Breast epithelium (tissue), 4 donors: ENCODE measurements around the gene SSC5D. TPM values are rescaled to one million over a fixed set of nuclear protein-coding genes. Genes with fewer than 3 reads are reported as not detected.

Source experiments
- DNase-seq, 2 donors: peaks; one replicate each; pipeline ENCODE4 v3.0.0-alpha.2; 2019; ENCODE audit warnings: low spot score in 2 of 2
- H3K27ac ChIP-seq, 2 donors: fragments of 200-600 bp; sonication (generic) in 1 of 2; one replicate each; pipeline ENCODE4 v1.5.1; 2016 to 2019; ENCODE audit warnings: mild to moderate bottlenecking in 1 of 2
- H3K27me3 ChIP-seq, 2 donors: fragments of 200-600 bp; sonication (generic) in 1 of 2; one replicate each; pipeline versions ENCODE4 v1.5.1 to v1.6.0; 2017 to 2019; ENCODE audit warnings: control low read depth in 1 of 2, mild to moderate bottlenecking in 1 of 2
- H3K36me3 ChIP-seq: fragments of 200-600 bp; one replicate; pipeline ENCODE4 v1.5.1; 2019
- H3K4me1 ChIP-seq, 2 donors: fragments of 200-600 bp; sonication (generic); one replicate each; pipeline ENCODE4 v1.5.1; 2016 to 2019; ENCODE audit warnings: control low read depth in 1 of 2
- H3K4me3 ChIP-seq, 3 donors: fragments of 200-600 bp; sonication (generic); 1 replicate in 2 of 3; 2 replicates in 1 of 3; pipeline ENCODE4 v1.5.1; 2016 to 2019; ENCODE audit warnings: mild to moderate bottlenecking in 3 of 3, moderate library complexity in 2 of 3
- H3K9me3 ChIP-seq, 2 donors: fragments of 200-600 bp; sonication (generic) in 1 of 2; one replicate each; pipeline ENCODE4 v1.5.1; 2016 to 2019; ENCODE audit warnings: control low read depth in 1 of 2
- CTCF ChIP-seq, 3 donors: fragments of 450-650 bp; IDR thresholded peaks; one replicate each; pipeline ENCODE4 v1.5.1; 2016 to 2017; ENCODE audit warnings: antibody characterized with exemption in 3 of 3, mild to moderate bottlenecking in 3 of 3, moderate library complexity in 3 of 3
- POLR2A ChIP-seq: fragments of 450-650 bp; IDR thresholded peaks from one replicate; pipeline ENCODE4 v1.6.1; 2016; ENCODE audit warnings: antibody characterized with exemption, mild to moderate bottlenecking, moderate library complexity
- POLR2AphosphoS5 ChIP-seq, 3 donors: sonication (generic); formaldehyde crosslinking; IDR thresholded peaks; one replicate each; pipeline ENCODE4 v1.6.1; 2017; ENCODE audit warnings: antibody characterized with exemption in 3 of 3
- intact Hi-C: fragments of 100-400 bp; cut with DNase I; formaldehyde crosslinking; loops from one replicate; pipeline ENCODE4 v1.15.1; 2023; ENCODE audit warnings: low total_unique reads
- total RNA-seq, 3 donors: library from RNA; depleted of rRNA; stranded (reverse); fragments of >200 nt; gene quantifications; one replicate each; pipeline ENCODE4 v1.1.0, GENCODE V29; 2016

SSC5D gene
- total RNA-seq, 3 donors from 2014 or later: 3.6 to 7.2 (median 3.8) TPM

- Histone ChIP-seq H3K27me3 (no peaks in the 10 kb centered on the region), H3K4me3 (no peak overlapping the region), H3K4me1 (peaks cover 5 to 8% of the 10 kb centered on the region in 2 donors), H3K36me3 (no peaks in the 10 kb centered on the region), H3K27ac (no peak overlapping the region), H3K9me3 (no peaks in the 10 kb centered on the region)
- no peak for TF ChIP-seq POLR2A
- no peak for TF ChIP-seq CTCF (IDR thresholded peaks at IDR 0.05)
- no peak for TF ChIP-seq POLR2AphosphoS5 (IDR thresholded peaks at IDR 0.05)
- DNase-seq: no peak
- intact Hi-C loops: loop anchor here (10.0 kb wide), 1 partner anchor 1494 kb away; no protein-coding TSS in a partner anchor
These were observed 9.9 kb upstream of the SSC5D start for GRCh38 chr19:55478364-55478763.

- H3K9me3 ChIP-seq: no peaks in the 10 kb centered on the region
- H3K4me3 ChIP-seq: no peak overlapping the region
- intact Hi-C loops: loop anchor here (10.0 kb wide), 1 partner anchor 1494 kb away; no protein-coding TSS in a partner anchor
- peaks cover 5 to 8% of the 10 kb centered on the region in 2 donors for H3K4me1 ChIP-seq
- no peak overlapping the region for H3K27ac ChIP-seq
- H3K27me3 ChIP-seq: no peaks in the 10 kb centered on the region
- H3K36me3 ChIP-seq: no peaks in the 10 kb centered on the region
- DNase-seq: no peak
- TF ChIP-seq CTCF (IDR thresholded peaks at IDR 0.05) (no peak), POLR2AphosphoS5 (IDR thresholded peaks at IDR 0.05) (no peak), POLR2A (no peak)
These were observed 9.2 kb upstream of the SSC5D start for GRCh38 chr19:55479045-55479444.

- H3K36me3 ChIP-seq: no peaks in the 10 kb centered on the region
- peaks cover 10 to 12% of the 10 kb centered on the region in 2 donors for H3K4me1 ChIP-seq
- H3K9me3 ChIP-seq: no peaks in the 10 kb centered on the region
- intact Hi-C loops: loop anchor here (10.0 kb wide), 1 partner anchor 1495 kb away; no protein-coding TSS in a partner anchor
- no peak for TF ChIP-seq CTCF (IDR thresholded peaks at IDR 0.05)
- DNase-seq: no peak
- no peak overlapping the region for H3K4me3 ChIP-seq
- no peak overlapping the region for H3K27ac ChIP-seq
- H3K27me3 ChIP-seq: no peaks in the 10 kb centered on the region
These were observed 8.6 kb upstream of the SSC5D start for GRCh38 chr19:55479451-55480230.

GRCh38 chr19:55481148-55481793 lies 7.0 kb upstream of the SSC5D start:
- DNase-seq: no peak
- no peaks in the 10 kb centered on the region for H3K36me3 ChIP-seq
- no peaks in the 10 kb centered on the region for H3K27me3 ChIP-seq
- H3K9me3 ChIP-seq: no peaks in the 10 kb centered on the region
- TF ChIP-seq CTCF (IDR thresholded peaks at IDR 0.05) (no peak), POLR2A (no peak), POLR2AphosphoS5 (IDR thresholded peaks at IDR 0.05) (no peak)
- intact Hi-C loops: no loop called here
- no peak overlapping the region for H3K4me3 ChIP-seq
- H3K27ac ChIP-seq: no peak overlapping the region
- peaks cover 14 to 21% of the 10 kb centered on the region in 2 donors for H3K4me1 ChIP-seq

GRCh38 chr19:55481794-55482155 lies 6.5 kb upstream of the SSC5D start:
- Histone ChIP-seq H3K9me3 (no peaks in the 10 kb centered on the region), H3K4me1 (peaks cover 19 to 26% of the 10 kb centered on the region in 2 donors), H3K36me3 (no peaks in the 10 kb centered on the region), H3K27ac (no peak overlapping the region), H3K27me3 (no peaks in the 10 kb centered on the region), H3K4me3 (no peak overlapping the region)
- DNase-seq: no peak
- TF ChIP-seq POLR2A (no peak), CTCF (IDR thresholded peaks at IDR 0.05) (no peak), POLR2AphosphoS5 (IDR thresholded peaks at IDR 0.05) (no peak)
- intact Hi-C loops: no loop called here
